IMR-90 (cell line): ENCODE results near the gene HMGA1. TPM values are rescaled to one million over a fixed set of nuclear protein-coding genes. Genes with fewer than 3 reads are reported as not detected.

ENCODE experiments used
- ATAC-seq: fragments of 200-7000 bp; cut with Tn5 transposase; 2 replicates; pipeline ENCODE4 v1.9.1; 2020; ENCODE audit warnings: low read depth, mild to moderate bottlenecking, moderate library complexity
- BruUV-seq: library from RNA; stranded (reverse); fragments of 400-500 nt; replicated peaks from 2 replicates; lab custom pipeline; 2021; lab: Mats Ljungman, UMichigan
- CTCF ChIA-PET: fragments of 300-600 bp; formaldehyde crosslinking; extraction: SDS; loops from one replicate; lab custom pipeline; 2021; ENCODE audit warnings: antibody characterized with exemption; lab: Yijun Ruan, JAX
- POLR2A ChIA-PET: fragments of 300-600 bp; sonication (Branson Sonifier 250); formaldehyde crosslinking; loops from one replicate; lab custom pipeline; 2022; ENCODE audit warnings: antibody characterized with exemption; ENCODE audit not compliant: unreplicated experiment; lab: Charles Lee
- DNase-seq: peaks from one replicate; pipeline ENCODE4 v3.0.0; 2013
- H2AFZ ChIP-seq: replicated peaks from 2 replicates; pipeline ENCODE3; 2013; ENCODE audit warnings: low read length, mild to moderate bottlenecking; ENCODE audit not compliant: poor library complexity
- H2AK5ac ChIP-seq: 2 replicates; pipeline ENCODE4 v1.6.1; 2013; ENCODE audit warnings: low read depth, low read length, inconsistent platforms
- H2AK9ac ChIP-seq: replicated peaks from 2 replicates; pipeline ENCODE3; 2013; ENCODE audit warnings: mild to moderate bottlenecking, low read depth, low read length, moderate library complexity; ENCODE audit not compliant: poor library complexity
- H2BK120ac ChIP-seq: 2 replicates; pipeline ENCODE4 v1.6.1; 2013; ENCODE audit warnings: low read depth, low read length, inconsistent platforms
- H2BK15ac ChIP-seq: 3 replicates; pipeline ENCODE4 v1.6.1; 2013; ENCODE audit warnings: low read depth, low read length, inconsistent platforms
- H2BK20ac ChIP-seq: 2 replicates; pipeline ENCODE4 v1.6.1; 2013; ENCODE audit warnings: low read depth, mild to moderate bottlenecking, inconsistent platforms, low read length, moderate library complexity
- H2BK5ac ChIP-seq: 2 replicates; pipeline ENCODE4 v1.6.1; 2013; ENCODE audit warnings: mild to moderate bottlenecking, low read depth, low read length, inconsistent platforms; ENCODE audit not compliant: poor library complexity, severe bottlenecking
- H3K14ac ChIP-seq: replicated peaks from 2 replicates; pipeline ENCODE4 v1.6.1; 2013; ENCODE audit warnings: low read depth, low read length, inconsistent platforms
- H3K18ac ChIP-seq: 2 replicates; pipeline ENCODE4 v1.6.1; 2013; ENCODE audit warnings: low read depth, low read length, control low read depth
- H3K23ac ChIP-seq: 2 replicates; pipeline ENCODE4 v1.6.1; 2013; ENCODE audit warnings: low read depth, low read length, inconsistent platforms
- H3K27ac ChIP-seq: 2 replicates; pipeline ENCODE4 v1.5.1; 2013; ENCODE audit warnings: mild to moderate bottlenecking, control low read depth, low read length; ENCODE audit not compliant: insufficient read depth
- H3K27me3 ChIP-seq: 2 replicates; pipeline ENCODE4 v1.6.1; 2013; ENCODE audit warnings: low read length; ENCODE audit not compliant: control insufficient read depth, insufficient read depth
- H3K36me3 ChIP-seq: 2 replicates; pipeline ENCODE4 v1.6.1; 2013; ENCODE audit warnings: low read length, mixed read lengths; ENCODE audit not compliant: control insufficient read depth, insufficient read depth
- H3K4ac ChIP-seq: 2 replicates; pipeline ENCODE4 v1.6.1; 2013; ENCODE audit warnings: low read depth, low read length, inconsistent platforms
- H3K4me1 ChIP-seq: 2 replicates; pipeline ENCODE4 v1.6.1; 2013; ENCODE audit warnings: low read length, mixed read lengths; ENCODE audit not compliant: control insufficient read depth, insufficient read depth
- H3K4me2 ChIP-seq: 2 replicates; pipeline ENCODE4 v1.6.1; 2013; ENCODE audit warnings: low read depth, mild to moderate bottlenecking, control low read depth, low read length, moderate library complexity
- H3K4me3 ChIP-seq: 2 replicates; pipeline ENCODE4 v1.5.1; 2013; ENCODE audit warnings: low read depth, mild to moderate bottlenecking, control low read depth, low read length, moderate library complexity; ENCODE audit not compliant: insufficient read depth
- H3K56ac ChIP-seq: 2 replicates; pipeline ENCODE4 v1.6.1; 2013; ENCODE audit warnings: low read length, inconsistent platforms; ENCODE audit not compliant: insufficient read depth; ENCODE audit errors: extremely low read depth
- H3K79me1 ChIP-seq, 2 experiments: 2 replicates each; pipeline ENCODE4 v1.6.1; 2013; ENCODE audit warnings: low read length in 2 of 2, inconsistent platforms in 1 of 2, low read depth in 1 of 2
- H3K9ac ChIP-seq: 2 replicates; pipeline ENCODE4 v1.6.1; 2013; ENCODE audit warnings: low read depth, low read length, control low read depth
- H3K9me1 ChIP-seq: 2 replicates; pipeline ENCODE4 v1.6.1; 2013; ENCODE audit warnings: low read length, inconsistent platforms; ENCODE audit not compliant: insufficient read depth
- H3K9me3 ChIP-seq: 2 replicates; pipeline ENCODE4 v1.6.1; 2013; ENCODE audit warnings: low read length; ENCODE audit not compliant: control insufficient read depth, insufficient read depth
- H4K20me1 ChIP-seq: 2 replicates; pipeline ENCODE4 v1.6.1; 2013; ENCODE audit warnings: low read length, inconsistent platforms; ENCODE audit not compliant: insufficient read depth
- H4K5ac ChIP-seq: 2 replicates; pipeline ENCODE4 v1.6.1; 2013; ENCODE audit warnings: mild to moderate bottlenecking, low read depth, low read length, control low read depth
- H4K8ac ChIP-seq, 2 experiments: 2 replicates each; pipeline ENCODE4 v1.6.1; 2013; ENCODE audit warnings: low read depth in 2 of 2, low read length in 2 of 2, control low read depth in 1 of 2, inconsistent platforms in 1 of 2
- H4K91ac ChIP-seq: 2 replicates; pipeline ENCODE4 v1.6.1; 2013; ENCODE audit warnings: low read depth, low read length, inconsistent platforms; ENCODE audit not compliant: insufficient read depth
- BHLHE40 ChIP-seq: fragments of 150-350 bp; IDR thresholded peaks from 2 replicates; pipeline ENCODE4 v1.6.1; 2016; ENCODE audit warnings: mild to moderate bottlenecking, low read depth, low read length
- MXI1 ChIP-seq: IDR thresholded peaks from 2 replicates; pipeline ENCODE4 v1.6.1; 2012; ENCODE audit warnings: low read depth, mild to moderate bottlenecking, low read length, moderate library complexity, borderline replicate concordance
- RAD21 ChIP-seq: IDR thresholded peaks from 2 replicates; pipeline ENCODE4 v1.6.1; 2012; ENCODE audit warnings: low read length, improper control_type of control experiment
- RCOR1 ChIP-seq: IDR thresholded peaks from 2 replicates; pipeline ENCODE4 v1.6.1; 2012; ENCODE audit warnings: mild to moderate bottlenecking, low read length, improper control_type of control experiment; ENCODE audit not compliant: insufficient replicate concordance
- RFX5 ChIP-seq: IDR thresholded peaks from 2 replicates; pipeline ENCODE4 v1.8.0; 2012; ENCODE audit warnings: low read depth, mild to moderate bottlenecking, low read length, moderate library complexity
- WGBS, 2 experiments: methylation state at CpG; one replicate each; pipeline versions ENCODE4 v1.1.5 to v1.1.7; 2013; ENCODE audit warnings: missing lambda C conversion rate in 2 of 2; ENCODE audit not compliant: insufficient read length in 1 of 2; ENCODE audit errors: extremely low coverage in 2 of 2; 5-methylcytosine and 5-hydroxymethylcytosine counted together
- dilution Hi-C: fragments of 300-500 bp; cut with HindIII; formaldehyde crosslinking; loops from one replicate; pipeline ENCODE4 v1.14.3; 2018; ENCODE audit warnings: low sequenced_read_pairs; ENCODE audit not compliant: unreplicated experiment
- in situ Hi-C: fragments of 300-500 bp; cut with MboI; formaldehyde crosslinking; loops from 3 replicates; pipeline ENCODE4 v1.14.3; 2019; ENCODE audit warnings: low sequenced_read_pairs, inconsistent platforms, mixed read lengths
- intact Hi-C: fragments of 100-400 bp; cut with micrococcal nuclease; formaldehyde crosslinking; loops from 2 replicates; pipeline ENCODE4 v1.10.0; 2022
- polyA plus RNA-seq, 3 experiments: library from polyadenylated mRNA; depleted of rRNA; stranded (reverse); fragments of >200 nt; gene quantifications; 2 replicates each; pipeline ENCODE4 v1.2.3, GENCODE V29; 2012; ENCODE audit warnings: low replicate concordance in 1 of 3
- total RNA-seq: library from RNA; depleted of rRNA; stranded (reverse); fragments of >200 nt; gene quantifications from 2 replicates; pipeline ENCODE4 v1.2.3, GENCODE V29; 2012

Gene HMGA1
- total and polyA plus RNA-seq, 2 of the 4 experiments (the other 2 are of a cell fraction), result 101 to 589 TPM

- Histone ChIP-seq H3K56ac (no peak overlapping the region), H3K27me3 (no peaks in the 10 kb centered on the region), H3K4ac (no peak overlapping the region), H3K9me3 (no peaks in the 10 kb centered on the region), H3K18ac (no peak overlapping the region), H3K14ac (no peak overlapping the region), H3K23ac (no peak overlapping the region), H4K5ac (no peak overlapping the region), H4K8ac (no peak overlapping the region), H3K79me1 (no peaks in the 10 kb centered on the region), H3K9ac (no peak overlapping the region), H2BK120ac (no peak overlapping the region), H2BK15ac (no peak overlapping the region), H2BK5ac (no peak overlapping the region), H4K91ac (no peak overlapping the region), H4K20me1 (no peaks in the 10 kb centered on the region; the same call in 1 of the 2 replicates), H2BK20ac (no peak overlapping the region), H2AFZ (no peak overlapping the region), H2AK9ac (no peak overlapping the region), H3K4me2 (no peak overlapping the region), H3K27ac (no peak overlapping the region), H3K4me1 (0 out of 2 replicates have a peak, but pooled peaks cover 2% of the 10 kb centered on the region), H3K4me3 (no peak overlapping the region), H3K9me1 (peaks cover 11% of the 10 kb centered on the region; the same call in 1 of the 2 replicates), H2AK5ac (no peak overlapping the region), H3K36me3 (0 out of 2 replicates have a peak, but pooled peaks cover 1% of the 10 kb centered on the region)
- DNase-seq (peak; percentile 26), ATAC-seq (no peak; the same call in 1 of the 2 replicates)
- in situ Hi-C loops, result no loop called here
- TF ChIP-seq RAD21 (no peak), BHLHE40 (no peak), RFX5 (no peak), MXI1 (no peak), RCOR1 (no peak)
- dilution Hi-C loops, result no loop called here
- POLR2A ChIA-PET, result no interaction called here
- intact Hi-C loops, result no loop called here
- WGBS, 2 experiments, result no CpG with 5 or more reads among the region's 3 CpGs
- no TSS peak for BruUV-seq
- CTCF ChIA-PET, result interaction anchor here (0.5 kb wide), 1 partner anchor 122 kb away, joined by 3 read pairs; no protein-coding TSS in a partner anchor
These were observed 36.7 kb downstream of the HMGA1 start for GRCh38 chr6:34273242-34273805.
